T follicular helper cell (primary cell): ENCODE data around the gene TMSB4Y.

Experiments used
- DNase-seq: peaks from one replicate; pipeline ENCODE4 v3.0.0-alpha.2; 2020; ENCODE audit warnings: low read depth
- total RNA-seq, 2 experiments: gene quantifications; one replicate each; lab custom pipeline; 2026; lab: John Stamatoyannopoulos, UW

Gene TMSB4Y
- 0 reads per million in 2 experiments for total RNA-seq

- no peak for DNase-seq
Measured at GRCh38 chrY:13703568-13703968, at the start of gene TMSB4Y. TSS of gene TMSB4Y (plus strand) at chrY:13703899.

GRCh38 chrY:13664162-13664561, 39.5 kb upstream of the TMSB4Y start:
- DNase-seq = no peak

- no peak for DNase-seq
Measured at GRCh38 chrY:13671122-13671521, 32.6 kb upstream of the TMSB4Y start.

GRCh38 chrY:13702276-13702675, 1.4 kb upstream of the TMSB4Y start:
- DNase-seq = no peak

- DNase-seq = no peak
Measured at GRCh38 chrY:13704121-13704930, 627 bp downstream of the TMSB4Y start.

- no peak for DNase-seq
Measured at GRCh38 chrY:13705197-13705596, 1.5 kb downstream of the TMSB4Y start.

GRCh38 chrY:13708038-13708437, 4.3 kb downstream of the TMSB4Y start:
- DNase-seq = no peak

- no peak for DNase-seq
Measured at GRCh38 chrY:13718996-13719395, 15.3 kb downstream of the TMSB4Y start.

- DNase-seq = no peak
Measured at GRCh38 chrY:13729517-13729916, 25.8 kb downstream of the TMSB4Y start.

GRCh38 chrY:13738618-13739017, 34.9 kb downstream of the TMSB4Y start:
- no peak for DNase-seq

GRCh38 chrY:13751289-13752071, 47.8 kb downstream of the TMSB4Y start:
- DNase-seq = no peak

GRCh38 chrY:13754661-13755060, 51.0 kb downstream of the TMSB4Y start:
- no peak for DNase-seq
